Dendritic cell treated with granulocyte-macrophage colony-stimulating factor and Interleukin-4, amounts not matched to agents 40 ng/mL and 50 ng/mL, for 4 days (primary cell): Measurements from ENCODE around the gene ATG13.

Source experiments
- H3K27ac Mint-ChIP-seq: one replicate; pipeline ENCODE4 v1.8.0; 2022; ENCODE audit warnings: mild to moderate bottlenecking, mixed read lengths
- H3K27me3 Mint-ChIP-seq: one replicate; pipeline ENCODE4 v1.8.0; 2022; ENCODE audit warnings: mild to moderate bottlenecking, mixed read lengths
- H3K36me3 Mint-ChIP-seq: one replicate; pipeline ENCODE4 v1.8.0; 2022; ENCODE audit warnings: low read depth, mixed read lengths
- H3K4me1 Mint-ChIP-seq: one replicate; pipeline ENCODE4 v1.8.0; 2022; ENCODE audit warnings: low read depth, mixed read lengths
- H3K4me3 Mint-ChIP-seq: one replicate; pipeline ENCODE4 v1.8.0; 2022; ENCODE audit warnings: mild to moderate bottlenecking, moderate library complexity, mixed read lengths
- H3K9me3 Mint-ChIP-seq: one replicate; pipeline ENCODE4 v1.8.0; 2022; ENCODE audit warnings: mixed read lengths
- intact Hi-C: fragments of 100-400 bp; cut with micrococcal nuclease; formaldehyde crosslinking; loops from one replicate; pipeline ENCODE4 v1.15.0; 2022

The ATG13 gene

DNA sequence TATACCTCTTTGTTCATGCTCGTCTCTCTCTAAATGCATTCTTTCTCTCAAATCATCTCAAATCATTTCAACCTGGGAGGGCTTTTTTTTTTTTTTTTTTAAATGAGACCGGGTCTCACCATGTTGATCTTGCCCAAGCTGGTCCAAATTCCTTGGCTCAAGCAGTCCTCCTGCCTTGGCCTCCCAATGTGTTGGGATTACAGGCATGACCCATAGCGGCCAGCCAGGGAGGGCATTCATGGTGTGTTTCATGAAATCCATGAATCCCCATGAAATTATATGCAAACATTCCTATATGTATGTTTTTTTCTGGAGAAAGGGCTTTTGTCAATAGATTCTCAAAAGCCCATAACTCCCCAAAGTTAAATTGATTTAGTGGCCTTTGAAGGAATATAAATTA is 26.2 kb downstream of the ATG13 start:
- peaks cover 13% of the 10 kb centered on the region for H3K9me3 Mint-ChIP-seq
- no peak overlapping the region for H3K27ac Mint-ChIP-seq
- H3K4me1 Mint-ChIP-seq: peaks cover 8% of the 10 kb centered on the region
- H3K4me3 Mint-ChIP-seq: no peak overlapping the region
- peaks cover 89% of the 10 kb centered on the region for H3K36me3 Mint-ChIP-seq
- intact Hi-C loops: no loop called here
- H3K27me3 Mint-ChIP-seq: no peaks in the 10 kb centered on the region

DNA sequence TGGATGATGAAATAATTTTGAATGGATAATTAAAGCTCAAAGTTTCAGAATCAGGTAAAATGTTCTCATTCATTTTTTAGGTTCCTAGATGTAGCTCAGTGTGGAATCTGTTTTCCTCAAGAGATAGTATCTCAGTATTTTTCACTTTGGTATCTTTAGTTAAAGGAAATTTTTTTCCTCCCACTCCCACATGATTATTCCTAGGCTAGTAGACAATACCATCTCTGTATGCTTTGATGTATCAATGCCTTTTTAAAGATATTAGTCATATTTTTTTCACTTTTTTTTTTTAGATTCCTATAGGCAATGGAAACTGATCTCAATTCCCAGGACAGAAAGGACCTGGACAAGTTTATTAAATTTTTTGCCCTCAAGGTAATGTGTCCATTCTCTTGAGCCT is 26.6 kb downstream of the ATG13 start:
- Mint-ChIP-seq H3K4me3 (no peak overlapping the region), H3K27me3 (no peaks in the 10 kb centered on the region), H3K4me1 (peaks cover 6% of the 10 kb centered on the region), H3K9me3 (peaks cover 13% of the 10 kb centered on the region), H3K36me3 (peaks cover 90% of the 10 kb centered on the region), H3K27ac (no peak overlapping the region)
- intact Hi-C loops: no loop called here

DNA sequence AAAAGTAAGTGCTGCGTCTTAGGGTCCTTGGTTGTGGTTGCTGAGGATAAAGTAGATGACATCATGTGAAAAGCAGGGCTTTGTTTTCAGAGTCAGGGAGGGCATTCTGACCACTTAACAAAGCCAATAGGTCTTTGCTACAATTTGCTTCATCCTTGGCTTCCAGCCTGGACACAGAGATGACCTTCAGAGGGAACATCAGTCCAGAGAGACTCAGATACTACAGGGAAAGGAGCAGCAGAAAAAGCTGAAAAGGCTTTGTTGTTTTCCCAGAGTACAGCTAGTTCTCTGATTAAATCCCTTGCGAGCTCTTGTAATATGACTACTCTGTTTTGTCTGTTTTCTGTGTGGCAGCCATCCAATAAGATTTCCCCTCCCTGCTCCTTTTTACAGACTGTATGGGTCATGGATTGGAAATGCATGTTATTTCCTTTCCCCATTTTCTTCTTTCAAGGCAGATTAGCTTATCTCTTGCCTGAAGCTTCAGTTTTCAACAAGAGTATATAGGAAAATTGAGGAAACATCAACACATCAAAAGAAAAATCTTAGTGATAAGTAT is 31.9 kb downstream of the ATG13 start:
- H3K27me3 Mint-ChIP-seq: no peaks in the 10 kb centered on the region
- peaks cover 97% of the 10 kb centered on the region for H3K36me3 Mint-ChIP-seq
- H3K27ac Mint-ChIP-seq: no peak overlapping the region
- no peaks in the 10 kb centered on the region for H3K4me1 Mint-ChIP-seq
- intact Hi-C loops: no loop called here
- H3K4me3 Mint-ChIP-seq: no peak overlapping the region
- no peaks in the 10 kb centered on the region for H3K9me3 Mint-ChIP-seq

DNA sequence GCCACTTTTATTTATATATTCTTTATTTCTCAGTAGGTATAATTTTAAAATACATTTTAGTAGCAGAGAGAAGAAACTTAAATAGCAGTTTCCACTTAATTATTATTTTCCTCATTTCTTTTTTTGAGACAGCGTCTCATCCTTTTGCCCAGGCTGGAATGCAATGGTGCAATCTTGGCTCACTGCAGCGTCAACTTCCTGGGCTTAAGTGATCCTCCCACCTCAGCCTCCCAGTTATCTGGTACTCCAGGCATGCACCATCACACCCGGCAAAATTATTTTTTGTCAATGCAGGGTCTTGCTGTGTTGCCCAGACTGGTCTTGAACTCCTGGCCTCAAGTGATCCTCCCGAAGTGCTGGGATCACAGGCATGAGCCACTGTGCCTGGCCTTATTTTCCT is 38.3 kb downstream of the ATG13 start:
- H3K4me1 Mint-ChIP-seq: peaks cover 12% of the 10 kb centered on the region
- H3K4me3 Mint-ChIP-seq: no peak overlapping the region
- no peaks in the 10 kb centered on the region for H3K27me3 Mint-ChIP-seq
- H3K27ac Mint-ChIP-seq: no peak overlapping the region
- intact Hi-C loops: no loop called here
- peaks cover 100% of the 10 kb centered on the region for H3K36me3 Mint-ChIP-seq
- no peaks in the 10 kb centered on the region for H3K9me3 Mint-ChIP-seq

DNA sequence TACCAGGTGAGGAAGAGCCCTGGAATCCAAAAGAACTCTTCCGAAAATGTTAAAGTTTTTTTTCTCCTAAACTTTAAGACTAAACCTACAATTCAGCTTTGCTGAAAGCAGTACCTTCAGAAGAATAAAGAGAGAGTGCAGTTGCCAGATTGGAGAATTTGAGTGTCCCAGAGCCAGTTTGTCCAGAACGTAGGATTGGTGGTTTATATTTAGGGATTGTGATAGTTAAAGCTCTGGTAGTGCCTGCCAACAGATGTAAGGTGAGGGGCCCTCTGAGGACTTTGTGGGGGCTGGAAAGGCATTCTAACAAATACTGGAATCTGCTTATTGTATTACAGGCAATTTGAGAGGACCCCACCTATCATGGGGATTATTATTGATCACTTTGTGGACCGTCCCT is 39.8 kb downstream of the ATG13 start:
- Mint-ChIP-seq H3K9me3 (no peaks in the 10 kb centered on the region), H3K27me3 (no peaks in the 10 kb centered on the region), H3K4me1 (peaks cover 12% of the 10 kb centered on the region), H3K4me3 (no peak overlapping the region), H3K27ac (no peak overlapping the region), H3K36me3 (peaks cover 99% of the 10 kb centered on the region)
- intact Hi-C loops: no loop called here

DNA sequence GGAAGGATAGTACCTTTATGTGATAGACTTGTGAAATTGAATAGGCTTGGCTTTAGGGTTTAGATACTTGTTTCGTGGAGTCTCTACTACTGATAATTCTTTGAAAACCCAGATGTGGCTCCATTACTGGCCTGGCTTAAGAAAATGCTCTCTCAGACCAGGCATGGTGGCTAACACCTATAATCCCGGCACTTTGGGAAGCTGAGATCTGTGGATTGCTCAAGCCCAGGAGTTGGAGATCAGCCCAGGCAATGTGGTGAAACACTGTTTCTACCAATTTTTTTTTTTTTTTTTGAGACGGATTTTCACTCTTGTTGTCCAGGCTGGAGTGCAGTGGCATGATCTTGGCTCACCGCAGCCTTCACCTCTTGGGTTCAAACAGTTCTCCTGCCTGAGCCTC is 40.9 kb downstream of the ATG13 start:
- Mint-ChIP-seq H3K27ac (peak overlapping the region; percentile 58), H3K4me1 (peaks cover 12% of the 10 kb centered on the region), H3K27me3 (no peaks in the 10 kb centered on the region), H3K9me3 (no peaks in the 10 kb centered on the region), H3K36me3 (peaks cover 99% of the 10 kb centered on the region), H3K4me3 (no peak overlapping the region)
- intact Hi-C loops: no loop called here

DNA sequence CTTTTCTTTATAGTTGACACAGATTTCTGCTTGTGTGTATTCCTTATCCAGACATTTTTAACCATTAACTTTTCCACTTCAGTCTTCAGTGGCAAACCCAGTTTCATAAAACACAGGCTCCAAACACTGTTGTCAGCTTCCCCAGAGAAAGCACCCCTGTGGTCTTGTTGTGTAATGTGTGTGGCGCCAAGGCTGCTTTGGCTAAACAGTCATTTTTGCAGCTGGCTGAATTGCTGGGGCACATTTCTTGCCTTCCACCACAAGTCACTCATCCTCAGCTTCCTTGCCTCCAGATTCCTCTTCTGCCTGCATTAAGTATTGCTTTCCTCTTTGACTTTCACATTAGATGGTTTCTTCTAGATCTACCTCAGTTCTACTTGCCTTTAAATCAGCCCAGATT is 42.6 kb downstream of the ATG13 start:
- H3K9me3 Mint-ChIP-seq: no peaks in the 10 kb centered on the region
- no peaks in the 10 kb centered on the region for H3K27me3 Mint-ChIP-seq
- H3K4me1 Mint-ChIP-seq: peaks cover 12% of the 10 kb centered on the region
- intact Hi-C loops: no loop called here
- H3K36me3 Mint-ChIP-seq: peaks cover 97% of the 10 kb centered on the region
- H3K4me3 Mint-ChIP-seq: no peak overlapping the region
- no peak overlapping the region for H3K27ac Mint-ChIP-seq

DNA sequence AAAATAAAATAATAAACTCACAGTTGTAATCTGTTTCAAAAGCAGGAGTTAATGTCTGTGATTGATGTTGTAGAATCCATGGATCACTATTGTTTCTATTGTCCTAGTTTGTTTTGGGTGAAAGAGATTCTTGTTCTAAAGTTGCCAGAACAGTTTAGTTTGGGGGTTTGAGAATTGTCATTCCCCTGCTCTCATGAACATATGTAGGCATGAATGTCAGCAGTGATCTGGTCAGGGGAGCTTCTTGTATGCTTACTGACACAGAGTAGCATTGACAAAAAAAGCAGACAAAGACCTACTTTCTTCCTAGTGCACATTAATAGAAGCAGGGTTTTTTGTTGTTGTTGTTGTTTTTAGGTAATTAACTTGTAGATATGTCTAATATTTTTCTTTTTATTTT is 44.5 kb downstream of the ATG13 start:
- no peak overlapping the region for H3K27ac Mint-ChIP-seq
- peaks cover 12% of the 10 kb centered on the region for H3K4me1 Mint-ChIP-seq
- H3K4me3 Mint-ChIP-seq: no peak overlapping the region
- intact Hi-C loops: no loop called here
- H3K9me3 Mint-ChIP-seq: no peaks in the 10 kb centered on the region
- H3K36me3 Mint-ChIP-seq: peaks cover 97% of the 10 kb centered on the region
- H3K27me3 Mint-ChIP-seq: no peaks in the 10 kb centered on the region

DNA sequence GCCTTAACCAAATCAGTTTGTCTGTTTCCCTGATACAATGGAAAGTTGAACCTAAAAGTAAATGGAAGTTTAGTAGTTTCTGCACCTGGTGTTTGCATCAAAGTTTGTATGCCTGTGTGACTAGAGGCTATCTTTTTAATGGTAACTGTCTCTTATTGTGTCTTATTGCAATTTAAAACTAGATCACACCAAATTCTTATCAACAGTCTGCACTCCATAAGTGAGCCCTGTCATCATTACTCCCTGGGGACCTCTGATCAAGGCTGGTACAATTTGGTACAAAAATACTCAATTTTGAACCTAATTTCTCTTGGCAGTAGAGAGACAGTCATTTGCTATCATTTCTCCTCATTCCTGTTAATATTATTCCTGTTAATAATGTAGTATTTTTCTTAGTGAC is 45.0 kb downstream of the ATG13 start:
- peaks cover 12% of the 10 kb centered on the region for H3K4me1 Mint-ChIP-seq
- H3K4me3 Mint-ChIP-seq: no peak overlapping the region
- H3K27ac Mint-ChIP-seq: no peak overlapping the region
- H3K36me3 Mint-ChIP-seq: peaks cover 97% of the 10 kb centered on the region
- H3K9me3 Mint-ChIP-seq: no peaks in the 10 kb centered on the region
- intact Hi-C loops: no loop called here
- H3K27me3 Mint-ChIP-seq: no peaks in the 10 kb centered on the region

DNA sequence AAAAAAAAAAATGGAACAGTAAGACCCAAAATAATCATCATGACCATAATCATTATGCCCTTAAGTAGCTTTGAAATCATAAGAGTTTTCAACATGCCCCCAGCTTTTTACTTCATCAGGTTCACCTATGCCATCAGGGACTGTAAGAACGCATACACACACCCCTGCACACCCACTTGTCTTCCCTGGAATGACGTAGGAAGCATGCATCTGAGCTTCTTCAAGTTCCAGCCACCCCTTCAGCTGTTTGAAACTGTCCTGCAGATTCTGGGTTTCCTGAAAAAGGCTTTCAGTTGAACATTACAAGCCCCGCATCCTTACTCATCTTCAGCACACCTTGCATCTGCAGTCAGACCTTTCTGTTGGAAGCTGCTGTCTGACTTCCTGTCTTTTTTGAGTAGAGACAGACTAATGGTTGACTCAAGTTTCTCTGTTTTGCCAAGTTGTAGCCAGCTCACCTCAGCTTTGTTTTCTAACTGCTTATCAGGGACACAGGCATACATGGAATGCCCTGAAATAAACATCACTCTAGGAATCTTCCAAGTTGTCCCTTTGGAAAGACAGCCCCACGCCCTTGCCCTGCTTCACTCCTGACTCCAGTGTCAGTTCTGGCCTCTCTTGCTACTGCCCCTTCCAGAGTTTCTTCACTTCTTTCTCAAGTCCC is 46.1 kb downstream of the ATG13 start:
- Mint-ChIP-seq H3K4me1 (peaks cover 11% of the 10 kb centered on the region), H3K9me3 (no peaks in the 10 kb centered on the region), H3K4me3 (no peak overlapping the region), H3K27ac (no peak overlapping the region), H3K27me3 (no peaks in the 10 kb centered on the region), H3K36me3 (peaks cover 97% of the 10 kb centered on the region)
- intact Hi-C loops: no loop called here

DNA sequence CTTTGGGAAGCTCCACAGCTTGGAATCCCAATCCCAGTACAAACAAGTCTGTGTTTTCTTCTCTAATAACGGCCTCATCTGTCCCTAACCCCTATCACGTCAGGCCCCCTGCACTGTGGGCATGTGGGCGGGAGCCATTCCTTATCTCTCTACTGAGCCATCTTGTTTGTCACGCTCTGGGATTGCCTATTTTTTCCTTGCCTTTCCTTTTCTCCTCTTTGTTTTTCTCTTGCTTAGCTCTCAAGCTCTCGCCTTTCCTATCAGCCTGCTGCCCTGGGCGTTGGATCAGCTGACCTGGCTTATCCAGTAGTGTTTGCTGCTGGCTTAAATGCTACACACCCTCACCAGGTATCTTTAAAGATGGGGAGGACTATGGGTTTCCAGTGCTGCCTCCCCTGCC is 47.3 kb downstream of the ATG13 start:
- Mint-ChIP-seq H3K4me3 (no peak overlapping the region), H3K27me3 (no peaks in the 10 kb centered on the region), H3K9me3 (no peaks in the 10 kb centered on the region), H3K36me3 (peaks cover 97% of the 10 kb centered on the region), H3K27ac (no peak overlapping the region), H3K4me1 (peaks cover 8% of the 10 kb centered on the region)
- intact Hi-C loops: no loop called here

DNA sequence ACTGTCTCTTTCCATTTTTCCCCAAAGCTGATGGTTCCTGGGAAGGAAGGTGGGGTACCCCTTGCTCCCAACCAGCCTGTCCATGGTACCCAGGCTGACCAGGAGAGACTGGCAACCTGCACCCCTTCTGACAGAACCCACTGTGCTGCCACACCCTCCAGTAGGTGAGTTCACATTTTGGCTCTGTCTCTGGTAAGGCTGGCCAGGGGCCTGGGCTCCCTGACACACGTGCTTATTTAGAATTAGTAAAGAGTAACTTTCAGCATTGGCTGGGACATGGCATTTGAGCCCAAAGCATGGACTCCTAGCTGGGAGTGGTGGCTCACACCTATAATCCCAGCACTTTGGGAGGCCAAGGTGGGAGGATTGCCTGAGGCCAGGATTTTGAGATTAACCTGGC is 48.0 kb downstream of the ATG13 start:
- Mint-ChIP-seq H3K36me3 (peaks cover 97% of the 10 kb centered on the region), H3K27ac (no peak overlapping the region)

DNA sequence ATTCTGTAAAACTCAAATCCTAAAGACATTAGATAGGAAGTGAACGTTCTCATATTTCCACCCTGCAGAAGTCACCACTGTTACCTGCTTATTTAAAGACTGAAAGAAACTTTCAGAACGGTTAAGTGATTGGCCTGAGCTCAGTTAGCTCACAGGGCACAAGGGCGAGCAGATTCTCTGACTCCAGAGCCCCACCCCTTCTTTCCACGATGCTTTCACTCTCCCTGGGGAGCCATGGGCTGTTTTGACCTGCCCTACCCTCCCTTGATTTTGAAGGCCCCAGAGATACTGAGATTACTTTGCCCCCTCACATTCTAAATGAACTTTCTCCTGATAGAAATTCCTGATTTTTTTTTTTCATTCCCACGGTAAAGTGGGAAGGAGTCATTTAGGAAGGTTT is 49.2 kb downstream of the ATG13 start:
- peak overlapping the region; percentile 30 for H3K27ac Mint-ChIP-seq
- H3K36me3 Mint-ChIP-seq: peaks cover 97% of the 10 kb centered on the region
- intact Hi-C loops: no loop called here
- H3K4me3 Mint-ChIP-seq: no peak overlapping the region
- no peaks in the 10 kb centered on the region for H3K27me3 Mint-ChIP-seq
- no peaks in the 10 kb centered on the region for H3K9me3 Mint-ChIP-seq
- peaks cover 21% of the 10 kb centered on the region for H3K4me1 Mint-ChIP-seq

More for the DNA sequence above, 48.0 kb downstream of the ATG13 start:
- Mint-ChIP-seq H3K4me1 (peaks cover 13% of the 10 kb centered on the region), H3K27me3 (no peaks in the 10 kb centered on the region), H3K4me3 (no peak overlapping the region), H3K9me3 (no peaks in the 10 kb centered on the region)
- intact Hi-C loops: no loop called here

DNA sequence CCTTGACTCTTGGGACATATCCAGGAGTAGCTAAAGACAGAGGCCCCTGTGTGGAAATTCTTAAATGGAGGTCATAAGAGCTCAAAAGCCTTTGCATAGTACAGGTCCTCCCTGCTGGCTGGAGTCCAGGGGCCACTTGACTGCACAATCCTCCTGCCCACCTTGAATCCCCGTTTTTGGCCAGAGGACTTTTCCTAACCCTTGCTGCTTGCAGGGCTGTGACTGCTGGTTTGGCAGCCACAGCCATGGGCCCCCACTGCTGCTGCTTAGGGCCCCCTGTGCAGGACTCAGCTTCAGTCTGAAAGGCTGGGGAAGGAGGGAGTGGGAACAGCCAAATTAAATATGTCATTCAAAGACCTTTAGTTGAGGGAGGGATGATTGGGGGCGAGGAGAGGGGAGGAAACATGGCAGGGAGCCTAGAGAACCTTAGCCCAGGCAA is 49.7 kb downstream of the ATG13 start:
- peak overlapping the region; percentile 30 for H3K27ac Mint-ChIP-seq
- intact Hi-C loops: no loop called here
- peaks cover 25% of the 10 kb centered on the region for H3K4me1 Mint-ChIP-seq
- H3K27me3 Mint-ChIP-seq: no peaks in the 10 kb centered on the region
- no peak overlapping the region for H3K4me3 Mint-ChIP-seq
- H3K9me3 Mint-ChIP-seq: no peaks in the 10 kb centered on the region
- H3K36me3 Mint-ChIP-seq: peaks cover 97% of the 10 kb centered on the region

DNA sequence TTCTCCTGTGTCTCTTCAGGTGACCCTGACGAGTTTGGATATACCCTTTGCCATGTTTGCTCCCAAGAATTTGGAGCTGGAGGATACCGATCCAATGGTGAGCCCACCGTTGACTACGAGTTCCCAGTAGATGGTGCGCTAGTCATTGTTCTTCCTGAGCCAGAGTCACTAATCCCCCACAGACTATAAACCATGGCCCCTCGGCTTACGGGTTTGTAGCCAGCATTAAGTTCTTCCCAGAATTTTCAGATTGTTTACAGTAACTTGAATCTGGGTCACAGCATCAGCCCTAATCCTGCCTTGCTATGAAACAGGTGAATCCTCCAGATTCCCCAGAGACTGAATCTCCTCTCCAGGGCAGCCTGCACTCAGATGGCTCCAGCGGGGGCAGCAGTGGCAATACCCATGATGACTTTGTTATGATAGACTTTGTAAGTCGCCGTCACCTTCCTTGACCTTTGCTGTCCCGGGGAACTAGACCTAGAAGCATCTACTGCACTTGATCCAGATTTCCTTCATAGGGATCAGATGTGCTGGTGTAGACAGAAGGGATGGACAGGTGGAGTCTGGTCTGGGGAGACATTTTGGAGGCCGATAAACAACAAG is 51.2 kb downstream of the ATG13 start:
- H3K9me3 Mint-ChIP-seq: peaks cover 8% of the 10 kb centered on the region
- no peak overlapping the region for H3K4me3 Mint-ChIP-seq
- H3K4me1 Mint-ChIP-seq: peaks cover 34% of the 10 kb centered on the region
- peaks cover 98% of the 10 kb centered on the region for H3K36me3 Mint-ChIP-seq
- intact Hi-C loops: no loop called here
- H3K27ac Mint-ChIP-seq: no peak overlapping the region
- H3K27me3 Mint-ChIP-seq: no peaks in the 10 kb centered on the region
